VCaP (cell line): ENCODE data around the gene GRIN2D.
"Not testable (repeated sequence)": the region's sequence is repeated elsewhere in the genome, so short reads cannot be mapped to it uniquely, and the experiment has no call there.

ENCODE experiments used
- H3K27ac ChIP-seq: fragments of 450-650 bp; 2 replicates; pipeline ENCODE4 v1.5.1; 2017
- CTCF ChIP-seq: fragments of 450-650 bp; conservative IDR thresholded peaks from 2 replicates; pipeline ENCODE4 v1.5.1; 2017; ENCODE audit warnings: mild to moderate bottlenecking, moderate library complexity

Gene GRIN2D

GRCh38 chr19:48386981-48387380 is 6.5 kb upstream of the GRIN2D start:
- no peak overlapping the region for H3K27ac ChIP-seq
- TF ChIP-seq CTCF = no peak

- peak overlapping the region; percentile 96 for H3K27ac ChIP-seq
- peak; percentile 61 for TF ChIP-seq CTCF
Measured at GRCh38 chr19:48390188-48391099, 3.0 kb upstream of the GRIN2D start.

- peak within 1 kb of the TSS; percentile 96 for H3K27ac ChIP-seq
- TF ChIP-seq CTCF = peak; percentile 96
Measured at GRCh38 chr19:48391100-48392005, 2.1 kb upstream of the GRIN2D start, which contains the start of gene KDELR1. KDELR1 (minus strand) TSS chr19:48391551; CDS start chr19:48391358, 193 bp downstream.

- H3K27ac ChIP-seq = not testable (repeated sequence)
Measured at GRCh38 chr19:48392006-48392344, 1.5 kb upstream of the GRIN2D start.

- no peak for TF ChIP-seq CTCF
- H3K27ac ChIP-seq = peak overlapping the region; percentile 58; the same call in 1 of the 2 replicates
Measured at GRCh38 chr19:48392860-48393558, 459 bp upstream of the GRIN2D start.

GRCh38 chr19:48394331-48395169 is 1.1 kb downstream of the GRIN2D start:
- no peak for TF ChIP-seq CTCF
- peak overlapping the region; percentile 58; the same call in 1 of the 2 replicates for H3K27ac ChIP-seq

GRCh38 chr19:48395170-48395455 is 1.6 kb downstream of the GRIN2D start:
- no peak for TF ChIP-seq CTCF
- H3K27ac ChIP-seq = no peak overlapping the region
